Panc1 (cell line): Measurements from ENCODE around the gene BRD3. TPM values are rescaled to one million over a fixed set of nuclear protein-coding genes. Genes with fewer than 3 reads are reported as not detected.
A peak's percentile ranks its signal among the peaks of the same experiment; 100 is the strongest.

Experiments used
- ATAC-seq: fragments of 200-7000 bp; cut with Tn5 transposase; 2 replicates; pipeline ENCODE4 v1.9.1; 2020; ENCODE audit warnings: mild to moderate bottlenecking, moderate library complexity
- BruUV-seq: library from RNA; stranded (reverse); fragments of 400-500 nt; replicated peaks from 2 replicates; lab custom pipeline; 2021; lab: Mats Ljungman, UMichigan
- CTCF ChIA-PET: fragments of 300-600 bp; sonication (Branson Sonifier 250); formaldehyde crosslinking; loops from one replicate; lab custom pipeline; 2022; ENCODE audit warnings: antibody characterized with exemption; lab: Charles Lee
- POLR2A ChIA-PET: fragments of 300-600 bp; sonication (Branson Sonifier 250); formaldehyde crosslinking; loops from one replicate; lab custom pipeline; 2022; ENCODE audit warnings: antibody characterized with exemption; lab: Charles Lee
- DNase-seq: peaks from one replicate; pipeline ENCODE4 v3.0.0-alpha.2; 2010; ENCODE audit warnings: low read depth, low spot score
- H3K27ac ChIP-seq: 2 replicates; pipeline ENCODE4 v1.5.1; 2011; ENCODE audit warnings: mild to moderate bottlenecking, low read length, inconsistent platforms
- H3K27me3 ChIP-seq: fragments of 200-500 bp; sonication (Bioruptor generic); 2 replicates; pipeline ENCODE4 v1.6.0; 2014; ENCODE audit warnings: low read length, inconsistent platforms; ENCODE audit not compliant: control insufficient read depth, insufficient read depth
- H3K36me3 ChIP-seq: fragments of 200-500 bp; sonication (Bioruptor generic); 2 replicates; pipeline ENCODE4 v1.5.1; 2014; ENCODE audit warnings: inconsistent platforms, mild to moderate bottlenecking, low read length, moderate library complexity; ENCODE audit not compliant: control insufficient read depth, insufficient read depth
- H3K4me1 ChIP-seq: 2 replicates; pipeline ENCODE4 v1.5.1; 2011; ENCODE audit warnings: inconsistent platforms, mild to moderate bottlenecking, low read length, moderate library complexity; ENCODE audit not compliant: control insufficient read depth, insufficient read depth
- H3K4me3 ChIP-seq, 2 experiments: 2 replicates each; pipeline ENCODE4 v1.5.1; 2011 to 2012; ENCODE audit warnings: low read depth in 2 of 2, low read length in 2 of 2, mild to moderate bottlenecking in 2 of 2, inconsistent platforms in 1 of 2, moderate library complexity in 1 of 2
- H3K9me3 ChIP-seq: fragments of 200-500 bp; sonication (Bioruptor generic); 2 replicates; pipeline ENCODE4 v1.5.1; 2014; ENCODE audit warnings: low read depth, mild to moderate bottlenecking, inconsistent platforms, low read length, moderate library complexity; ENCODE audit not compliant: control insufficient read depth, insufficient read depth
- CTCF ChIP-seq: fragments of 450-650 bp; IDR thresholded peaks from 2 replicates; pipeline ENCODE4 v1.5.1; 2017; ENCODE audit warnings: mild to moderate bottlenecking
- POLR2AphosphoS5 ChIP-seq: IDR thresholded peaks from 2 replicates; pipeline ENCODE4 v1.6.1; 2012; ENCODE audit warnings: mild to moderate bottlenecking, low read depth, low read length, moderate library complexity
- REST ChIP-seq, 2 experiments: IDR thresholded peaks; 2 replicates each; pipeline ENCODE4 v1.6.1; 2011 to 2012; ENCODE audit warnings: low read depth in 2 of 2, control low read depth in 1 of 2, low read length in 1 of 2, mild to moderate bottlenecking in 1 of 2, moderate library complexity in 1 of 2; ENCODE audit not compliant: insufficient read depth in 1 of 2
- SIN3A ChIP-seq: IDR thresholded peaks from 2 replicates; pipeline ENCODE4 v1.6.1; 2012; ENCODE audit warnings: low read depth, mild to moderate bottlenecking, low read length, moderate library complexity, borderline replicate concordance; ENCODE audit not compliant: insufficient read depth
- TCF7L2 ChIP-seq: IDR thresholded peaks from 2 replicates; pipeline ENCODE4 v1.6.1; 2011; ENCODE audit warnings: mild to moderate bottlenecking, low read depth, low read length, inconsistent platforms
- in situ Hi-C: cut with HindIII; loops from 2 replicates; pipeline ENCODE4 v1.10.0; 2016; ENCODE audit warnings: low sequenced_read_pairs, low pct_unique_long_range_greater_than_20kb
- intact Hi-C: fragments of 100-400 bp; cut with micrococcal nuclease; formaldehyde crosslinking; loops from one replicate; pipeline ENCODE4 v1.10.0; 2022; ENCODE audit not compliant: unreplicated experiment
- total RNA-seq: library from RNA; stranded (reverse); gene quantifications from one replicate; pipeline ENCODE4 v1.2.1, GENCODE V29; 2021; ENCODE audit not compliant: unreplicated experiment

BRD3 gene
- total RNA-seq, 1 experiment from 2014 or later, result 27.6 TPM

GRCh38 chr9:134026581-134026980, 41.2 kb downstream of the BRD3 start:
- no peaks in the 10 kb centered on the region for H3K27me3 ChIP-seq
- no TSS peak for BruUV-seq
- H3K36me3 ChIP-seq, result no peaks in the 10 kb centered on the region
- DNase-seq (no peak), ATAC-seq (no peak)
- TF ChIP-seq POLR2AphosphoS5, result no peak
- TF ChIP-seq TCF7L2, result no peak
- TF ChIP-seq CTCF, result no peak
- intact Hi-C loops, result no loop called here
- POLR2A ChIA-PET, result no interaction called here
- no peak overlapping the region for H3K4me3 ChIP-seq
- no peaks in the 10 kb centered on the region for H3K9me3 ChIP-seq
- in situ Hi-C loops, result no loop called here
- no peak overlapping the region for H3K27ac ChIP-seq
- CTCF ChIA-PET, result interaction anchor here (0.6 kb wide), 1 partner anchor 27 kb away, joined by 4 read pairs; no protein-coding TSS in a partner anchor
- peaks cover 6% of the 10 kb centered on the region for H3K4me1 ChIP-seq

- Histone ChIP-seq H3K27me3 (no peaks in the 10 kb centered on the region), H3K4me1 (peaks cover 6% of the 10 kb centered on the region), H3K4me3 (peak overlapping the region; percentile 61 to 66), H3K27ac (peak overlapping the region; percentile 48; the same call in 1 of the 2 replicates), H3K9me3 (no peaks in the 10 kb centered on the region), H3K36me3 (no peaks in the 10 kb centered on the region)
- TF ChIP-seq CTCF (no peak), TCF7L2 (peak; percentile 38; the same call in 1 of the 2 replicates), SIN3A (no peak), REST (IDR thresholded peaks at IDR 0.05; ENCODE audit: insufficient read depth in 1 of 2, low read depth in 2 of 2, low read length in 1 of 2) (no peak)
- CTCF ChIA-PET, result interaction anchor here (0.6 kb wide), 1 partner anchor 28 kb away, joined by 4 read pairs; no protein-coding TSS in a partner anchor
- POLR2A ChIA-PET, result interaction anchor here (0.6 kb wide), 1 partner anchor 50 kb away, joined by 6 read pairs; no protein-coding TSS in a partner anchor
- no TSS peak for BruUV-seq
- ATAC-seq, result peak; percentile 59
- no peak for DNase-seq
- in situ Hi-C loops, result no loop called here
- intact Hi-C loops, result no loop called here
Measured at GRCh38 chr9:134025606-134026541, 42.0 kb downstream of the BRD3 start.
